G401 (cell line): Measurements from ENCODE around the gene HDAC9. TPM values are rescaled to one million over a fixed set of nuclear protein-coding genes. Genes with fewer than 3 reads are reported as not detected.

Experiments used
- DNase-seq: peaks from one replicate; pipeline ENCODE4 v3.0.0-alpha.2; 2015; ENCODE audit warnings: low spot score
- in situ Hi-C: cut with HindIII; loops from 2 replicates; pipeline ENCODE4 v1.10.0; 2016; ENCODE audit warnings: low sequenced_read_pairs, mixed read lengths
- total RNA-seq: library from RNA; depleted of rRNA; stranded (reverse); fragments of >200 nt; shearing (Covaris generic); gene quantifications from 2 replicates; pipeline ENCODE4 v1.2.3, GENCODE V29; 2014

HDAC9 gene
- total RNA-seq, 1 experiment from 2014 or later: 5.6 TPM

- no peak for DNase-seq
- in situ Hi-C loops: no loop called here
Measured at GRCh38 chr7:18893156-18893555, 397.6 kb downstream of the HDAC9 start.

DNA sequence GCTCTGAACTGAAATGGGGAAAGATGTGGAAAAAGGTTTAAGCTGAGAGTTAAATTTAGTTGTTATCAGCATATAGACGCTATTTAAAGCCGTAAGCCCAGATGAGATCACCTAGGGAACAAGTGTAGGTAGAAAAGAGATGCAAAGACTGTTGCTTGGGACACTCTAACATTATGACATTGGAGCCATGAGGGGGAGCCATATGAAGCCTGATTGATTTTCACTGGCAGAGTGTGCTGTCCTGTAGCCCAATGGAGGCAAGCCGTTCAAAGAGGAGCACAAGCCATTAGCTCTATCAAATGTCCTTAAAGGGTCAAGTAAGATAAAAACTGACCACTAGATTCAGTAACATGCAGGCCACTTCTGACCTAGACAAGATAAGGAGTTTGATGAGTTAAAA, 398.6 kb downstream of the HDAC9 start:
- in situ Hi-C loops: no loop called here

GRCh38 chr7:18895456-18895855, 399.9 kb downstream of the HDAC9 start:
- no peak for DNase-seq
- in situ Hi-C loops: no loop called here

More for the DNA sequence above, 398.6 kb downstream of the HDAC9 start:
- no peak for DNase-seq

- DNase-seq: no peak
- in situ Hi-C loops: no loop called here
Measured at GRCh38 chr7:18896343-18896975, 400.9 kb downstream of the HDAC9 start.

DNA sequence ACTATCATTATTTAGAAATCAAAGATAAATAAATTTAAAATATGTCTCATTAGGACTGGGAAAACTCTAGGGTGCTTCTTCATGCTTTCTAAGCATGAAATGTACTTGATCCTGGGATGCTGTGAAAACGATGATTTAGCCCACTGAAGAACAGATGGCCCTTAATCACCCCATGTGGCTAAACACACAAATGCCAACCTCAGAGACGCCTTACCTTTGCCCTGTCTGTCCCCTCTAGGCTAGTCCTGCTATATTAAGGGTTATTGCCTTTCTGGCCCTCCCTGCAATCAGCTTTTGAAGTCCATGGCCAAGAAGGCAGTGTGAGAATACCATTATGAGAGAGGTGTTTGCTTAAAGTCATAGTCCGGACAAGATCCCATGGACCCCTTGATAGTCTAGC, 404.7 kb downstream of the HDAC9 start:
- peak; percentile 4 for DNase-seq
- in situ Hi-C loops: no loop called here

DNA sequence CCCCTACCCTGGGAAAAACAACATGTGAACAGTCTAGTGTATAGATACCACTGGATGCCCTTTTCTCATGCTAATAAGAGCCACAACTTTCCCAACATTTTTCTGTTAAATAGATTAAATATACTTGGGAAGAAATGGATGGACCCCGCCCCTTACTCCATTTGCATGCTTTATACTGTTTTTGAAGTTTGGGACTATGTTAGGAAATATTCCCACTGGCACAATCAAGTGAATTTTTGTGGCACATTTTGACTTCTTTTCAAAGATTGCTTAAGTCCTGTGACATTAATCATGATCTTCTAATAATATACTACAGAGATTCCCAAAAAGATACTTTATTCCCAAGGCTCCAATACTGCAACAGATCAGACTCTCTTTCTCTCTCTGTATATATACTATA, 405.3 kb downstream of the HDAC9 start:
- DNase-seq: no peak
- in situ Hi-C loops: no loop called here

- no peak for DNase-seq
- in situ Hi-C loops: no loop called here
Measured at GRCh38 chr7:18901351-18901750, 405.8 kb downstream of the HDAC9 start.

DNA sequence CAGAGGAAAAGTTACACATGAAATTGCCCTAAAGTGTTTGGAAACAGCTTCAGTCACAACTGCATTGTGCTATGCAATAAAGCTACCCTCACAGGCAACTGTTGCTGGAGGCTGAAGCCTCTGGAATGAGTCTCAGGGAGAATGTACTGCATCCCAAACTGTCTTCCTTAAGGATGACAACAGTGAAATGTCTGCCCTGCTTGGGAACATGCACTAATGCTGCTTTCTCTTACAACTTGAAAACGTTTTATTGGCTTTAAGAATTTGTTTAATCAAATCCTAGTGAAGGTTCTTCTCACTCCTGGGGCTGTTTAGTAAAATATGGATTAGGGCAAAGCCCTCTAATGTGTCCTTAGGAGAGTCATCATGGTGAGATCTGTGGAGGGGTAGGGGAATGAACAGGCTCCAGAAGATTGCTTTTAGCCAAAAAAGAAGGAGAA, 406.5 kb downstream of the HDAC9 start:
- in situ Hi-C loops: no loop called here
- DNase-seq: no peak

DNA sequence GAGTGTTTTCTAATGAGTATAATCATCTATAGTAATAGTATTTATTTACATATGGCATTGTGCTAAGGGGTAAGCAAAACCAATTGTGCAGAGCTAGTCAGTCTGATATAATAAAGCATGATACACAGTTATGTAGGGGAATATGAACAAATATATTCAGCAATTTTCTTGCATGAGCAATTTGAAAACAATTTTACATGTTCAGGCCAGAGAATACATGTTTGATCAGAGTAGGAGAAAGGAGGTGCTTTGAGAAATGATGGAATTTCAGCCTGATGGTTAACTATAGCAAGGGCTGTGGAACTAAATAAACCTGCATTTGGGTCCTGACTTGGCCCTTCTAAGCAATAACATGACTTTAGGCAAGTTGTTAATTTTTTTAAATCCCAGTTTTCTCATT, 407.3 kb downstream of the HDAC9 start:
- in situ Hi-C loops: no loop called here
- no peak for DNase-seq

- no peak for DNase-seq
- in situ Hi-C loops: no loop called here
Measured at GRCh38 chr7:18903695-18904094, 408.1 kb downstream of the HDAC9 start.

DNA sequence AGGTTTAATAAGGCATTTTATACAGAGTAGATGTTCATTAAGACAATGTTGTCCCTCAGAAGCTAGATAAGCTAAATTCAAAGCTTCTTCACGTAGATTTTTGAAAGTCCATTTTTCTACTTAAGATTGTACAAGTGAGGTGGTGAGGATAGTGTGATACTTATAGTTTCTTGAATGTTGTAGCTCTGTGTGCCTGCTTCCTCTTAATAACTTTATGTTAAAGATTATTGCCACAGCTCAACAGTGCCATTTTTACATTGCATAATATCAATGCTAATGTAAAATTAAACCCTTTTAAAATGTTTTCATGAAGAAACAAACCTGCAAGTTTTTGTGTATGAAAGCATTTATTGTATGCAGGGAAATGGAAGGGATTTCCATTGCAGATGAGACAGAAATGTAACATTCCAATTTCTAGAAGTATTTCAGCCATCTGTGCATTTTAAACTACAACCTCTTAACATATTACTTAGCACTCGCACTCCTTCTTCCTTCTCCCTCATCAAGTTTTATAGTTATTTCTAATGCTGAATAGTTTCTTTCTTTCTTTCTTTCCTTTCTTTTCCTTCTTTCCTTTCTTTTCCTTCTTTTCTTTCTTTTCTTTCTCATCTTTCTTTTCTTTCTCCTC, 409.9 kb downstream of the HDAC9 start:
- no peak for DNase-seq
- in situ Hi-C loops: no loop called here

DNA sequence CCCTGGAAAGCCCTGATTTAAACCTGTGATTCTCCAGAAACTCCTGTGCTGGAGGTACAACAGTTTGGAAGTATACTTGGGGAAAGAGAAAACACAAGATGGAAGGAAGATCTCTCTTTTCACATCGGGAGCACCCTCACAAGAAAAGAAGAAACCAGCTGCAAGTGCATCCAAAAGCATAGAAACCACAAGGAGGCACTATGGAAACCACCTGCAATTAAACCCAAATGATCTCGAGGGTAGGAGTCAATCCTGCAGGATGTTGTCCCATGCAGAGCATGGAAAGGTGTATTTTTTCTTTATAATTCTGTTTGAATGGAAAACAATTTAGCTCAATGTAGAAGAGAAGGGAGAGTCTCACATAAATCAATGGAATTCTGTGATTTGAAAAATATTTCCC, 411.4 kb downstream of the HDAC9 start:
- no peak for DNase-seq
- in situ Hi-C loops: no loop called here

DNA sequence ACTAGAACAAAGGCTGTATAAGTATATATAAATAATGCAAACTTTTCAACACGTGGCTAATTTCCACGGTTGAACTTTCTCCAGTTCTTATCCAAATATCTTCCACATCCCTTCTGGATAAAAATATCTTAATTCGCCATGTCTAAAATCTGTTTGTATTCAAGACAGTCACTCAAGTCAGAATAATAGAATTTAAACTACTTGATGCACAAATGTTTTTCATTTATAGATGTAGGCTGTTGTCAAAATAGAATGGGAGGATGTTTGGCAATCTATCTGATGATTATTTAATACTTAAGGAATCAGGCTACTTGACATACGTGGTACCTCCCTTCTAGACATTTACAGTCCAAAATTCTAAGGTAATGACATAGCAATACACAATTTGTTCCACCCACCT, 417.6 kb downstream of the HDAC9 start:
- in situ Hi-C loops: no loop called here
- no peak for DNase-seq

DNA sequence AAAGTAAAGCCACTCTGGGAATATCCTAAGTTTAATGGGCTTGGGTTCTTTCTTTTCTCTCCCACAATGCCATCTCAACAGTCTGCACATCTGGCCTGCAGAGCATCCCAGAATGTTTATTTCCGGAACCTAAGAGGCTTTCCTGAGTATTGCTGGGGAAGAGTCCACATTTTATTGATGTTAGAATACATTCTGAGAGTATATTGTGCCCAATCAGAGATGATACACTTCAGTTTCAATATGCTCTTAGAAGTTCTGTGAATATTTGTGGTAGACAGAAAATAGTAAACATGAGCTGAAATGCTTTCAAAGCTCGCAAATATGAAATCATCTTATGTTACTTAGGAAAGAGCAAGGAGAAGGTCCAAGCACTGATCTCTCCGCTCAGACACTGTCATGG, 421.3 kb downstream of the HDAC9 start:
- in situ Hi-C loops: no loop called here
- DNase-seq: no peak

- in situ Hi-C loops: no loop called here
- DNase-seq: no peak
Measured at GRCh38 chr7:18927134-18927533, 431.6 kb downstream of the HDAC9 start.

GRCh38 chr7:18936265-18936664, 440.7 kb downstream of the HDAC9 start:
- in situ Hi-C loops: no loop called here
- no peak for DNase-seq

- DNase-seq: no peak
- in situ Hi-C loops: no loop called here
Measured at GRCh38 chr7:18939771-18940592, 444.4 kb downstream of the HDAC9 start.

GRCh38 chr7:18940593-18941134, 445.1 kb downstream of the HDAC9 start:
- in situ Hi-C loops: no loop called here
- no peak for DNase-seq

DNA sequence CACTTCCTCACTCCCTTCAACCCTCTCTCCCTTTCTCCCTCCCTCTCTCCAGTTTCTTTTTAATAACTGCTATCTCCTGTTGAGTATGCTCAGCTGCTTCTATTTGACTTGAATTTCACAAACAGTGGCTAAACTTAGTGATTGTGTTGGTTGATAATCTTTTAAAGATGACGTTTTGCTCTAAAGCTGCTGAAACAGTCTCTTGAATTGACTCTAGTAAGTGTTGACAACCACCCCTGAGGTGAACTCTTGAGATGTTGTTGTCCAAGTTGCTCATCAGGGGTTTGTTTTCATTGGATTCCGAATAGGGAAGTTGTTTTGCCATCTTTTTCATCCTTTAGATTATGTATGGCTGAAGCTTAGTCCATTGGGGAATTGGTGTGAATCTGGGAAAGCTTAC, 445.7 kb downstream of the HDAC9 start:
- DNase-seq: no peak
- in situ Hi-C loops: no loop called here

DNA sequence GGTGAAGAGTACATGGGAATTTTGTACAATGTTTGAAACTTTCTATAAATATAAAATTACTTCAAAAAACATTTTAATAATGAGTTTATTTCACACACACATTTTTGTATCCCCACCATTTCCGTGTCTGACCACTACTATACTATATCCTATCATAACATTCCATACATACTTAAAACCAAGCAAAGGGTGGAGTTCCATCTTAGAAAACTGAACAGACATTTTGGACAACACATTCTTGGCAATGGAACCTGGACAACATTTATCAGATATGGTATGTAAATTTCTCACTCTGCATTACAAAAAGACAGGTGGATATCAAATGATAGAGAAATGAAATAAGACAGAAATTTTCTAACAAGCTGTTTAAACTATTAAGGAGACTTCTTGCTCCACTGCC, 453.0 kb downstream of the HDAC9 start:
- in situ Hi-C loops: no loop called here

More for the DNA sequence above, 453.0 kb downstream of the HDAC9 start:
- no peak for DNase-seq
